ENCODE results near the gene ITIH2. TPM values are rescaled to one million over a fixed set of nuclear protein-coding genes. Genes with fewer than 3 reads are reported as not detected.
"Not testable (repeated sequence)": the region's sequence is repeated elsewhere in the genome, so short reads cannot be mapped to it uniquely, and the experiment has no call there.

ITIH2 gene
- total and polyA plus RNA-seq, 12 donors: not detected

DNA sequence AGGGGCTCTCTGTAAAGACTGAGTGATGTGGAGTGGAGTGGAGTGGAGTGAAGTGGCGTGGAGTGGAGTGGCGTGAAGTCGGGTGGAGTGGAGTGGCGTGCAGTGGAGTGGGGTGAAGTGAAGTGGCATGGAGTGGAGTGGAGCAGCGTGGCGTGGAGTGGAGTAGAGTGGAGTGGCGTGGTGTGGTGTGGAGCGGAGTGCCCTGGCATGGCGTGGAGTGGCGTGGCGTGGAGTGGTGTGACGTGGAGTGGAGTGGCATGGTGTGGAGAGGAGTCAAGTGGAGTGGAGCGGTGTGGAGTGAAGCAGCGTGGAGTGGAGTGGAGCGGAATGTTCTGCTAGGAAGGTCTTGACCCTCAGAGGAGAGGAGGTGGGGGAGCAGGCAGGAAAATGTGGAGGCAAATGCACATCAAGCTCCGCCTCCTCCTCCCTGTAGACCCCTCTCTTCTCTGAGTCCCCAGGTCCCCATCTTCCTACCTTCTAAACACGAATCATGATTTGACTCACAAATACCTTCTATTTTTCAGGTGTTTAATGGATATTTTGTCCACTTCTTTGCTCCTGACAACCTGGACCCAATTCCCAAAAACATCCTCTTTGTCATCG, 19.9 kb downstream of the ITIH2 start:
- ATAC-seq (no peak), DNase-seq (no peak)
- 91 to 93% methylated on average over 18 of the region's 18 CpGs for WGBS, 2 donors
- Histone ChIP-seq H3K4me1 (no peaks in the 10 kb centered on the region), H3K9me3 (no peaks in the 10 kb centered on the region), H3K27me3 (peaks cover 0 to 7% (median 0%) of the 10 kb centered on the region in 7 donors), H3K27ac (no peak overlapping the region), H3K4me3 (no peak overlapping the region), H3K36me3 (no peaks in the 10 kb centered on the region)
- intact Hi-C loops (cut with DNase I): no loop called here
- TF ChIP-seq, protein P1, sequence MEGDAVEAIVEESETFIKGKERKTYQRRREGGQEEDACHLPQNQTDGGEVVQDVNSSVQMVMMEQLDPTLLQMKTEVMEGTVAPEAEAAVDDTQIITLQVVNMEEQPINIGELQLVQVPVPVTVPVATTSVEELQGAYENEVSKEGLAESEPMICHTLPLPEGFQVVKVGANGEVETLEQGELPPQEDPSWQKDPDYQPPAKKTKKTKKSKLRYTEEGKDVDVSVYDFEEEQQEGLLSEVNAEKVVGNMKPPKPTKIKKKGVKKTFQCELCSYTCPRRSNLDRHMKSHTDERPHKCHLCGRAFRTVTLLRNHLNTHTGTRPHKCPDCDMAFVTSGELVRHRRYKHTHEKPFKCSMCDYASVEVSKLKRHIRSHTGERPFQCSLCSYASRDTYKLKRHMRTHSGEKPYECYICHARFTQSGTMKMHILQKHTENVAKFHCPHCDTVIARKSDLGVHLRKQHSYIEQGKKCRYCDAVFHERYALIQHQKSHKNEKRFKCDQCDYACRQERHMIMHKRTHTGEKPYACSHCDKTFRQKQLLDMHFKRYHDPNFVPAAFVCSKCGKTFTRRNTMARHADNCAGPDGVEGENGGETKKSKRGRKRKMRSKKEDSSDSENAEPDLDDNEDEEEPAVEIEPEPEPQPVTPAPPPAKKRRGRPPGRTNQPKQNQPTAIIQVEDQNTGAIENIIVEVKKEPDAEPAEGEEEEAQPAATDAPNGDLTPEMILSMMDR (IDR thresholded peaks at IDR 0.05): no peak

GRCh38 chr10:7734821-7735220, 31.7 kb downstream of the ITIH2 start:
- no peak overlapping the region for H3K4me3 ChIP-seq
- 86 to 92% methylated on average over 13 of the region's 13 CpGs for WGBS, 2 donors
- no peaks in the 10 kb centered on the region for H3K36me3 ChIP-seq
- no peaks in the 10 kb centered on the region for H3K9me3 ChIP-seq
- H3K27me3 ChIP-seq: no peaks in the 10 kb centered on the region
- no peak overlapping the region for H3K27ac ChIP-seq
- intact Hi-C loops (cut with DNase I): no loop called here
- no peaks in the 10 kb centered on the region for H3K4me1 ChIP-seq
- TF ChIP-seq, protein P1 (IDR thresholded peaks at IDR 0.05): no peak
- DNase-seq (no peak), ATAC-seq (no peak)

GRCh38 chr10:7738536-7739407, 35.7 kb downstream of the ITIH2 start:
- Histone ChIP-seq H3K9me3 (no peaks in the 10 kb centered on the region), H3K27me3 (no peaks in the 10 kb centered on the region), H3K4me1 (no peaks in the 10 kb centered on the region), H3K27ac (no peak overlapping the region), H3K4me3 (no peak overlapping the region), H3K36me3 (no peaks in the 10 kb centered on the region)
- TF ChIP-seq, protein P1 (IDR thresholded peaks at IDR 0.05): no peak
- intact Hi-C loops (cut with DNase I): no loop called here
- 83 to 84% methylated on average over 20 of the region's 20 CpGs for WGBS, 2 donors
- ATAC-seq (no peak), DNase-seq (no peak)

DNA sequence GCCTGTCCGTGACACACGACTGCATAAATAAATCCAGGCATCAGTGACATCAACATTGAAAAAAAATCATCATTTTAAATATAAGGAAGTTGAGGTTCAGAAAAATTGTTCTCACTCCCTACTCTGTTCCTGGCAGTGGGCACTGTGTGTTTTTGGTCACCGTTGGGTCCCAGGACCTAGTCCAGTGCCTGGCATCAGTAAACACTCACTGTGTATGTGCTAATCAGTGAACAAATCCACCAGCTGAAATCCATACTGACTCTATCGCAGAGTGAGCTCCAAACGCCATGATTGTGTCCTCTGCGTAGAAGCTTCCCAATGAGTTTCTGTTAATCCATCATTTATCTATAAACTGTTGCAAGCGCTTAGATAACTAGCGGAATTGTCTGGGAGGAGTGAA, 41.2 kb downstream of the ITIH2 start:
- TF ChIP-seq, protein P1 (IDR thresholded peaks at IDR 0.05): no peak

DNA sequence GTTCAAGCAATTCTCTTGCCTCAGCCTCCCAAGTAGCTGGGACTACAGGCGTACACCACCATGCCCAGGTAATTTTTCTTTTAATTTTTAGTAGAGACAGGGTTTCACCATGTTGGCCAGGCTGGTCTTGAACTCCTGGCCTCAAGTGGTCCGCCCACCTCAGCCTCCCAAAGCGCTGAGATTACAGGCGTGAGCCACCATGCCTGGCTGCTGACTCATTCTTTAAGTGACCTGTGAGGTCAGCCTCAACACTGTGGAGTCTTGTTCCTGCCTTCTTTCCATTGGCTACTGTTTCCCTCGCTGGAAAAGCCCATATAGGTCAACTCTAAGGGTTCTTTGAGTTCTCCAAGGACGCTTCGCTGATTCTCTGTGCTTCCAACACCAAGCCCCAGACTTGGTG, 45.5 kb downstream of the ITIH2 start:
- H3K9me3 ChIP-seq; intact Hi-C loops (cut with DNase I); H3K4me3 ChIP-seq; DNase-seq; ATAC-seq; H3K27ac ChIP-seq; H3K4me1 ChIP-seq; H3K27me3 ChIP-seq: not testable (repeated sequence)
- 90% methylated on average over 7 of the region's 7 CpGs for whole genome bisulfite sequencing, 2 donors
- H3K36me3 ChIP-seq: peaks cover 0 to 43% (median 12%) of the 10 kb centered on the region in 9 donors

More for the DNA sequence above, 41.2 kb downstream of the ITIH2 start:
- H3K27ac ChIP-seq: no peak overlapping the region
- no peaks in the 10 kb centered on the region for H3K9me3 ChIP-seq
- H3K4me1 ChIP-seq: no peaks in the 10 kb centered on the region
- intact Hi-C loops (cut with DNase I): no loop called here
- DNase-seq (no peak), ATAC-seq (no peak)
- H3K36me3 ChIP-seq: peaks cover 0 to 2% (median 0%) of the 10 kb centered on the region in 9 donors
- 89 to 91% methylated on average over 8 of the region's 8 CpGs for whole genome bisulfite sequencing, 2 donors
- no peak overlapping the region for H3K4me3 ChIP-seq
- H3K27me3 ChIP-seq: no peaks in the 10 kb centered on the region
